ENCODE results near the gene ADAMTSL1. TPM values are rescaled to one million over a fixed set of nuclear protein-coding genes. Genes with fewer than 3 reads are reported as not detected.

Gene ADAMTSL1
- polyA plus RNA-seq, 1 experiment, result 17.2 TPM

GRCh38 chr9:18834740-18835361 is 360.9 kb downstream of the ADAMTSL1 start:
- Histone ChIP-seq H3K4me3 (ENCODE audit: low read depth, low read length) (no peak overlapping the region), H3K27me3 (ENCODE audit: control insufficient read depth, insufficient read depth, low read length) (no peaks in the 10 kb centered on the region), H3K36me3 (ENCODE audit: control insufficient read depth, insufficient read depth, low read length) (0 out of 2 replicates have a peak, but pooled peaks cover 1% of the 10 kb centered on the region)
- TF ChIP-seq CTCF (IDR thresholded peaks at IDR 0.05; ENCODE audit: insufficient read depth, low read depth, low read length), result no peak
- ChIA-PET POLR2A (no interaction called here), CTCF (no interaction called here)
- DNase-seq (ENCODE audit: low read depth), result no peak

- Histone ChIP-seq H3K4me3 (ENCODE audit: low read depth, low read length) (no peak overlapping the region), H3K36me3 (ENCODE audit: control insufficient read depth, insufficient read depth, low read length) (0 out of 2 replicates have a peak, but pooled peaks cover 1% of the 10 kb centered on the region), H3K27me3 (ENCODE audit: control insufficient read depth, insufficient read depth, low read length) (no peaks in the 10 kb centered on the region)
- no peak for DNase-seq (ENCODE audit: low read depth)
- no peak for TF ChIP-seq CTCF (IDR thresholded peaks at IDR 0.05; ENCODE audit: insufficient read depth, low read depth, low read length)
- ChIA-PET POLR2A (no interaction called here), CTCF (interaction anchor here (0.6 kb wide), 1 partner anchor 380 kb away, joined by 4 read pairs; no protein-coding TSS in a partner anchor)
Observed at GRCh38 chr9:18837402-18837801, 363.4 kb downstream of the ADAMTSL1 start.

DNA sequence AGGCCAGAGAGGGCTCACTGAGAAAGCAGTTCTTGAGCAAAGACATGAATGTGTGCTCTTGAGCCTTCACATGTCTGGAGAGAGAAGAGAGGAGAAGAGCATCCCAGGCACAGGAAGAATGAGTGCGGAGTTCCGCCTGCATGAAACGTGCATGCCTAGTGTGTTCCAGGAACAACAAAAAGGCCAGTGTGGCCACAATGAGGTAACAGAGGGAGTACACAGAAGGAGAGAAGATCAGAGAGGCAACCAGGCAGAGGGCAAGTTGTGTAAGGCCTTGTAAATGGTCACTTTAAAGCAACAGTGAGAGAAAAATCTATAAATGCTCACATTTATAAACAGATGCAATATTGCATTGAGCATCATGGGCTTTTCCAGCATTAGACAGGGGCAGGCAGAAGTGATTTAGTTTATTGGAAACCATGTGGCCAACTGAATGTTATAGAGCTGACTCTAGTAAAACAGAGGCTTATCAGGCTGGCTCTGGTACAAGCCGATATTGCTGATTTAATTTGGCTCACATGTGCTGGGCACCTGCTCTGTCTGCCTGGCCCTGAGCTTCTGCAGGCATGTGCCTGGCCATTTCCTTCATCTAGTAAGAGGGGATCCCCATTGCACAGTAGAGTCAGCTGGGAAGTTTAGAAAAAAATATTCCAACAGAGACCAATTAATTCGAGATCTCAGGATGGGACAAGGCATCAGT is 373.8 kb downstream of the ADAMTSL1 start:
- H3K36me3 ChIP-seq (ENCODE audit: control insufficient read depth, insufficient read depth, low read length), result no peaks in the 10 kb centered on the region

DNA sequence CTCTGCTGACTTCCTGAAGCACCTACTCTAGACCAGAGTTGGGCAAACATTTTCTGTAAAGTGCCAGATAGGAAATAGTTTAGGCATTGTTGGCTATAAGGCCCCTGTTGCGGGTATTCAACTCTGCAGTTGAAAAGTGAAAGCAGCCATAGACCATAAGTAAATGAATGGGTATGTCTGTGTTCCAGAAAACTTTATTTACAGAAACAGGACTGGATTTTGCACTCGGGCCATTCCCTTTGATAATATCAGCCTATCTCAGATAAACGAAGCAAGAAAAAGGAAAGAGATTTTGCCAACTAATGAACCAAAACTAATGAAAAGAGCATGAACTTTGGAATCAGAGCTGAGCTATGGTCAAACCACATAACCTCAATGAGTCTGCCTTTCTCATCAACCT is 374.7 kb downstream of the ADAMTSL1 start:
- no peaks in the 10 kb centered on the region for H3K27me3 ChIP-seq (ENCODE audit: control insufficient read depth, insufficient read depth, low read length)
- DNase-seq (ENCODE audit: low read depth), result no peak
- POLR2A ChIA-PET, result no interaction called here
- H3K4me3 ChIP-seq (ENCODE audit: low read depth, low read length), result no peak overlapping the region
- no peak for TF ChIP-seq CTCF (IDR thresholded peaks at IDR 0.05; ENCODE audit: insufficient read depth, low read depth, low read length)
- CTCF ChIA-PET, result interaction anchor here (0.6 kb wide), 1 partner anchor 132 kb away, joined by 3 read pairs; no protein-coding TSS in a partner anchor
- no peaks in the 10 kb centered on the region for H3K36me3 ChIP-seq (ENCODE audit: control insufficient read depth, insufficient read depth, low read length)

More for the DNA sequence above, 373.8 kb downstream of the ADAMTSL1 start:
- H3K4me3 ChIP-seq (ENCODE audit: low read depth, low read length), result no peak overlapping the region
- ChIA-PET POLR2A (no interaction called here), CTCF (no interaction called here)
- no peak for TF ChIP-seq CTCF (IDR thresholded peaks at IDR 0.05; ENCODE audit: insufficient read depth, low read depth, low read length)
- DNase-seq (ENCODE audit: low read depth), result no peak
- no peaks in the 10 kb centered on the region for H3K27me3 ChIP-seq (ENCODE audit: control insufficient read depth, insufficient read depth, low read length)

GRCh38 chr9:18849270-18849669 is 375.3 kb downstream of the ADAMTSL1 start:
- H3K36me3 ChIP-seq (ENCODE audit: control insufficient read depth, insufficient read depth, low read length), result no peaks in the 10 kb centered on the region
- no peak for TF ChIP-seq CTCF (IDR thresholded peaks at IDR 0.05; ENCODE audit: insufficient read depth, low read depth, low read length)
- no peaks in the 10 kb centered on the region for H3K27me3 ChIP-seq (ENCODE audit: control insufficient read depth, insufficient read depth, low read length)
- POLR2A ChIA-PET, result no interaction called here
- H3K4me3 ChIP-seq (ENCODE audit: low read depth, low read length), result no peak overlapping the region
- DNase-seq (ENCODE audit: low read depth), result no peak
- CTCF ChIA-PET, result interaction anchor here (0.6 kb wide), 1 partner anchor 132 kb away, joined by 3 read pairs; no protein-coding TSS in a partner anchor
